Right ventricle myocardium inferior (tissue), 1 donor: Measurements from ENCODE around the gene NOP14. TPM values are rescaled to one million over a fixed set of nuclear protein-coding genes. Genes with fewer than 3 reads are reported as not detected.
"Not testable (repeated sequence)": the region's sequence is repeated elsewhere in the genome, so short reads cannot be mapped to it uniquely, and the experiment has no call there.

Source experiments
- ATAC-seq: fragments of 200-7000 bp; cut with Tn5 transposase; one replicate; pipeline ENCODE4 v1.9.1; 2020; ENCODE audit warnings: mild to moderate bottlenecking, moderate library complexity
- DNase-seq: peaks from one replicate; pipeline ENCODE4 v3.0.0; 2021; ENCODE audit errors: missing footprints
- intact Hi-C: fragments of 100-400 bp; cut with DNase I; formaldehyde crosslinking; loops from one replicate; pipeline ENCODE4 v1.11.0; 2022
- long read RNA-seq: library from polyadenylated mRNA; unstranded; transcript quantifications from one replicate; pipeline ENCODE4 v2.0.0, GENCODE V29; 2021
- total RNA-seq: library from RNA; stranded (reverse); fragmentation: NEBNext Ultra II Directional; extraction: Animal tissue kit (Norgen Biotek cat#: 25700); gene quantifications from one replicate; pipeline ENCODE4 v1.2.1, GENCODE V29; 2021
- donor health status: DM: no; HTN: yes; CAD: no; lungs with severe emphysema.

NOP14 gene
- total RNA-seq = 18.3 TPM
- long read RNA-seq, transcript NOP14-203 (18 exons, 3,538 nt) = major isoform, 5 of 7 reads
- long read RNA-seq, partial matches to known transcripts = 0 of 7 reads
- long read RNA-seq, other reads (novel, unspliced or antisense) = 1 of 7 reads

DNA sequence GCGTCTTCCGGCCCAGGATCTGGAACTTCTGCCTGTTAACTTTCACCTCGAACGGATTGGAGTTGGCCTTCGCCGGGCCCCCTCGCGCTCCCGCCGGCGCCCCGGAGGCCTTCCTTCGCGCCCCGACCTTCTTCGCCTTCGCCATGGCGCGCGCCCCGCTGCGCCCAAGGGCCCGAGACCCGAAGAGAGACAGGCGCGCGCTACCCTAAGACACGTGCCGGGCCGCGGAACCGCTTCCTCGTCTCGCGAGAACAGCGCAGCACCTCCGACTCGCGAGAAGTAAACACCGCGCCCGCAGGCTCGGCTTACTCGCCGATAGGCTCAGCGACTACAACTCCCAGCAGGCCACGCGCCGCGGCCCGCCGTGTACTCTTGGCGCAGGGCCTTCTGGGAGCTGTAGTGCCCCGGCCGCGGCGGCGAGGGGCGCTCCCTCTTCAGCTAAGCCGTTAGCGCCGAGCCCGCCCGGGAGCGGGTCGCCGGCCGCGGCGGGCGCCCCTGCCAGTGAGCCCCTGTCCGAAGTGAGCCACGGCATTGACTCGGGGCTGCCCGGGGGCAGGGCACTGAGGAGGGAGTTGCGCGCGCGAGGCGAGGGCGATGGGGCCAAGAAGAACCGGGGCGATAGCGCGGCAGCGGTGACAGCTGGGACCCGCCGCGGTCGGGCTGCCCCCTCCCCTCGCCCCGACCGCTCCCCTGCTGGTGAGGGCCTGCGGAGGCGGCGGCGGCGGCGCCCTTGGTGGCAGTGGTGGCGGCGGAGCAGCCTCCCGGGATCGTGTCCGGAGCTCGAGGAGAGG is at the start of gene NOP14, which contains the start of gene GRK4:
Gene NOP14, minus strand, starts transcription at position 232 of the 791 bp plus-strand sequence. Its CDS starts 87 bp downstream, at position 145.
Gene GRK4, plus strand, starts transcription at position 397 of the 791 bp plus-strand sequence. CDS start 500 bp downstream, outside the sequence.
- intact Hi-C loops = loop anchor here (5.0 kb wide), 2 partner anchors 201 to 546 kb away; partner anchors contain the start of genes CFAP99 and ZFYVE28
- peak; percentile 100 for DNase-seq
- peak; percentile 98 for ATAC-seq

DNA sequence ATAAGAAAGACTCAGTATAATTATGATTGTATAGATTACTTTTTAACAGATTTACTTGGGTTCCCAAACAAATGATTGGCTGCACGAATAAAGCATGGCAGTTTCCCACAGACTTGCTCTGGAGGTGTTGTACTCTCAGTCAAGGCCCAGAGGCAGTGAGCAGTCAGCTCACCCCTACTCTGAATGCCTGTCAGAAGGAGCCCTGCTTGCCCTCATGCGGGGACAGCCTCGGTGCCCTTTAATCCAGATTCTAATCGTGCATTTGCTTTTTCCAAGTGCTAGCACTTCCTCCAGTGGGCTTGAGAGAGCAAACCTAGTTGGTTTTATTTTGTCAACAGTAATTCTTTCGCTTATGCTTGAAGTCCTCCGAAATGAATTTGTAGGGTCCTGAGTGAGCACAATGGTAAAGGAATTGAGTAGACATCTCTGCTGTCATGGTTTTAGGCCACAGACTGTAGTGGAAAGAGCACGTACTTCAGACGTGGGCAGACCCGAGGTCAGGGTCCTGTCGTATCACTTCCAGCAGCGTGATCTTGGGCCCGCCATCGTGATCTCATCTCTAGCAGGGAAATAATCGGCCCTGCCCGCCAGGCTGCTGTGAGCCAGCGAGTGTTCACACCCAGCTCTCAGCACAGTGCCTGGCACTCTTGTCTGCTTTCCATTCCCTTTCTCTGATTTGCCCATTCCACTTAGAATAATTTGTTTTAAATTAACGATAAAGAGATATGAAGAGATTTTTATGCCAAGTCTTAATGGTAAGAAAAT is 48.4 kb upstream of the NOP14 start:
- ATAC-seq (no peak), DNase-seq (no peak)
- intact Hi-C loops = no loop called here

DNA sequence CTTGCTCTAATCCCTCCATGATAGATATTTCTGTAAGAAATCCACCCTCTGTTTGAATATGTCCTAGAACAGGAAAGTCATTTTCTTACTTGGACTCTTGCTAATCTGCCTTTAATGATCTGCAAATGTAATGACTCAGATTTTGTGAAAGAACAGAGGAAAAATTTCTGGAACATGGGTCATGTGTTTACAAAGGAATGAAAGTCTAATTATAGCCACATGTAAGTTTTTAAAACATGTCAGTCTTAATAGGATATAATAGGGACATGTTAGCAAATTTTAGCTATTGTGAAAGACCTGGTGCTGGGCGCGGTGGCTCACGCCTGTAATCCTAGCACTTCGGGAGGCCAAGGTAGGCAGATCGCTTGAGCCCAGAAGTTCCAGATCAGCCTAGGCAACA is 47.8 kb upstream of the NOP14 start:
- ATAC-seq (no peak), DNase-seq (no peak)
- intact Hi-C loops = no loop called here

DNA sequence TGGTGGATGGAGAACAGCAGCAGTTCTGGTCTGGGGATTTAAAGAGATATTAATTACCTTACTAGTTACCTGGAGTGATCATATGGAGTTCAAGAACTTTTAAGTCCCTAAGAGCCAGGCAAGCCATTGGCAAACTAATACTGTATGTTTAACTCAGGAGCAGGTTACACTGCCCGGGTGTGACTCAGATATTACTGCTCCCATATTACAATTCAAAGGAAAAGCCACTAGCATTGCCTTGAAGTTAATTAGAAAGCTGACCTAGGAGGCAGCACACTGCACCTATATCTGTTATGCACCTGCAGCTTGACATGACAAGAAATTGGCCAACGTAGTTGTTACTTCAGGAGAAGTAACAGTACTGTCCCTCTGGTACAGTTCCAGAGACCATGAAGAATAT is 47.4 kb upstream of the NOP14 start:
- intact Hi-C loops = no loop called here
- no peak for DNase-seq
- ATAC-seq = no peak

DNA sequence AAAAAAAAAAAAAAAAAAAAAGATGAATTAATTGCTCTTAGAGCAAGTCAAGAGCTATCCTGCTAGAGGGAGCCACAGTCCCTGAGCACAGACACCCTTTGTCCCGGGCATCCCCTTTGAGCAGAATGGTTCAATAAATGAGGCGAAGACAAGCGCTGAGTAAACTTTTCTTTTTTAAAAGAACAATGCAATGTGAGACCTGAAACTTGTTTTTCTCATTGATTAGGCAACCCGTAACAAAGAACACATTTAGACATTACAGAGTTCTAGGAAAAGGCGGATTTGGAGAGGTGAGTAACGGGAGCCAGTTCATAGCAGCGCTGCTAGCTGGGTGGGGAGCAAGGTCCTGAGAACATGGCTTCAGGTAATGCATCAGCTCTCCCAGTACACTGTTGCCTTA is 46.2 kb upstream of the NOP14 start:
- intact Hi-C loops = no loop called here
- DNase-seq (no peak), ATAC-seq (no peak)

DNA sequence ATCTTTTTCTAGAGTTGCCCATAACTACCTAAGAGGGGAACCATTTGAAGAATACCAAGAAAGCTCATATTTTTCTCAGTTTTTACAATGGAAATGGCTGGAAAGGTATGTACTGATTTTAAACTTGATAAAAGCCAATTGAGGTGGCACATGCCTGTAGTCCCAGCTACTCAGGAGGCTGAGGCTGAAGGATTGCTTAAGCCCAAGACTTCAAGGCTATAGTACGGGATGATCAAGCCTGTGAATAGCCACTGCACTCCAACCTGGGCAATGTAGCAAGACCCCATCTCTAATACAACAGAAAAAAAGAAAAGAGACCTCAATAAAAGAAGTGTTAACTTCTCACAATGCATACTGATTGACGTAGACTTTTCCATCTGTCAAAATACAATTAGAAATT is 44.5 kb upstream of the NOP14 start:
- intact Hi-C loops = no loop called here
- DNase-seq = no peak
- no peak for ATAC-seq

DNA sequence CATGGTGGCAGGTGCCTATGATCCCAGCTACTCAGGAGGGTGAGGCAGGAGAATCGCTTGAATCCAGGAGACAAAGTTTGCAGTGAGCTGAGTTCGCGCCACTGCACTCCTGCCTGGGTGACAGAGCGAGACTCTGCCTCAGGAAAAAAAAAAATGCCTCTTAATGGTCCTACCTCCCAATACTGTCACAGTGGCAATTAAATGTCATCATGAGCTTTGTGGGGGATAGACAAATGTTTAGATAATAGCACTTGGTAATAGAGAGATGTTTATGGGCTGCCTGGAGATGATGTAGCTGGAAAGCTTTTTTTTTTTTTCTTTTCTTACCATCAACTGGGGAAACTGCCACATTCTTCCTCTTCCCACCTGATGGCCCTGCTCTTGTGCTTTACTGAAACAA is 33.2 kb upstream of the NOP14 start:
- intact Hi-C loops = no loop called here
- DNase-seq (no peak), ATAC-seq (no peak)

DNA sequence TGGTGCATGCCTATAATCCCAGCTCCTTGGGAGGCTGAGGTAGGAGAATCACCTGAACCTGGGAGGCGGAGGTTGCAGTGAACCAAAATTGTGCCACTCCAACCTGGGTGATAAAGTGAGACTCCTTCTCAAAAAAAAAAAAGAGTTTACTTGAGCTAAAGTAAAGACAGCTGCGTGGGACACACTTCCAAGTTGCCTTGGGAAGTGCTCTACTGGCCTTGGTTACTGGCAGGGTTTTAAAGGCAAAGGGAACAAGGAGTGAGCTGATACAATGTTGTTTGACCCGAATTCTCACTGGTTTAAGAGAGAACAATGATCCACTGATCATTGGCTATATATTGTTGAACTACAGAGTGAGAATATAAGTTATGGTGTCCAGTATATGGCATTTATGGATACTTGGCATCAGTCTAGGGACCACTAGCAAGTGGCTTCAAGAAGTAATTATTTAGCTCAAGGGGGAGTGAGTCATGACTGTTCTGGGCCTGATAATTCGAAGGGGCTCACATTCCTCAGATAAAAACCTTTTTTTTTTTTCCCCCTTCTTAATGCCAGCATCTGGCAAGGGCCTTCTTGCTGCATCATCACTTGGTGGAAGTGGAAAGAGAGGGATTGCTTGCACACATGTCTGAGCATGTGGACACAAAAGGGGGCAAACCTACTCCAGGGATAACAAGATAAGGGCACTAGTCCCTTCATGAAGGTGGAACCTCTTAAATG is 32.5 kb upstream of the NOP14 start:
- ATAC-seq (no peak), DNase-seq (no peak)
- intact Hi-C loops = no loop called here

DNA sequence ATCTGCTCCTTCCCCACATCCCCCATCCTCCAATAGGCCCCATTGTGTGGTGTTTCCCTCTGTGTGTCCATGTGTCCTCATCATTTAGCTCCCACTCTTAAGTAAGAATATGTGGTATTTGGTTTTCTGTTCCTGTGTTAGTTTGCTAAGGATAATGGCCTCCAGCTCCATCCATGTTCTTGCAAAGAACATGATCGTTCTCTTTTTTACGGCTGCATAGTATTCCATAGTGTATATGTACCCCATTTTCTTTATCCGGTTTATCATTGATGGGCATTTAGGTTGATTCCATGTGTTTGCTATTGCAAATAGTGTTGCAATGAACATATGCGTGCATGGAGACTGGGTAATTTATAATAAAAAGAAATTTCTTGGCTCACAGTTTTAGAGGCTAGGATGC is 31.7 kb upstream of the NOP14 start:
- ATAC-seq (no peak), DNase-seq (no peak)
- intact Hi-C loops = no loop called here

DNA sequence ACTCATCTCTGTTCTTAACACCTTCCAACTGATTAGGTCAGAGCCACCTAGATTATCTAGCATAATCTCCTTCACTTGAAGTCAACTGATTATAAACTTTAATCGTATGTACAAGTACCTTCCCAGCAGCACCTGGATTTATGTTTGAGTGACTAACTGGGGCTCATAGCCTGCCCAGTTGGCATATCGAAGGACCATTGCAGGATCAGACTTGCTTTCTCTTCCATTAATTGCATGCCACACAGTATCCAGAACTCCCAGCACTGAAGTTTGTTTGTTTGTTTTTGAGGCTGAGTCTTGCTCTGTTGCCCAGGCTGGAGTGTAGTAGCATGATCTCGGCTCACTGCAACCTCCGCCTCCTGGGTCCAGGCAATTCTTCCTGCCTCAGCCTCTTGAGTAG is 28.0 kb upstream of the NOP14 start:
- ATAC-seq (no peak), DNase-seq (no peak)
- intact Hi-C loops = no loop called here

DNA sequence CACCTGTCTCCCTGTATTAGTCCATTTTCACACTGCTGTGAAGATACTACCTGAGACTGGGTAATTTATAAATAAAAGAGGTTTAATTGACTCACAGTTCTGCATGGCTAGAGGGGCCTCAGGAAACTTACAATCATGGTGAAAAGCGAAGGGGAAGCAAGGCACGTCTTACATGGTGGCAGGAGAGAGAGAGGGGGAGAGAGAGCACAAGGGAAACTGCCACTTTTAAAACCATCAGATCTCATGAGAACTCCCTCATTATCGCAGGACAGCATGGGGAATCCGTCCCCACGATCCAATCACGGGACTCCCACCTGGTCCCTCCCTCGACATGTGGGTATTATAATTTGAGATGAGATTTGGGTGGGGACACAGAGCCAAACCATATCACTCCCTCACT is 20.5 kb upstream of the NOP14 start:
- DNase-seq, ATAC-seq, intact Hi-C loops: not testable (repeated sequence)

DNA sequence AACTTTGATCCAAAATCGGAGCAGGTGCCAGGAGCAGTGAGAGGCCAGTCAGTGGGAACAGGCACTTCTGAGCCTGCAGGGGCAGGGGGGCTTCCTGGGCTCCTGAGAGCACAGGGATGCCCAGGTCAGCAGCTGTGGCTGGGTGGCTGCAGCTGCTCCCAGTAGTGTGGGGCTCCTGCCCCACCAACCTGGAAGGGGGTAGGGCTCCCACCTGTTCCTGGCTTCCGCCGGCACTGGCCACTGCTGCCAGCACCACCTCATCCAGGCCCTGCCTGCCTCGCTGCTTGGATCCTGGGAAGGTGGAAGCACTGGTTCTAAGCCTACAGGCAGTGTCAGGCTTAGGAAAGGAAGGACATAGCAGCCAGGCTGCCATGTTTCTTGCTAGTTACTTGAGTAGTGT is 18.8 kb upstream of the NOP14 start:
- DNase-seq (no peak), ATAC-seq (no peak)
- intact Hi-C loops = no loop called here

DNA sequence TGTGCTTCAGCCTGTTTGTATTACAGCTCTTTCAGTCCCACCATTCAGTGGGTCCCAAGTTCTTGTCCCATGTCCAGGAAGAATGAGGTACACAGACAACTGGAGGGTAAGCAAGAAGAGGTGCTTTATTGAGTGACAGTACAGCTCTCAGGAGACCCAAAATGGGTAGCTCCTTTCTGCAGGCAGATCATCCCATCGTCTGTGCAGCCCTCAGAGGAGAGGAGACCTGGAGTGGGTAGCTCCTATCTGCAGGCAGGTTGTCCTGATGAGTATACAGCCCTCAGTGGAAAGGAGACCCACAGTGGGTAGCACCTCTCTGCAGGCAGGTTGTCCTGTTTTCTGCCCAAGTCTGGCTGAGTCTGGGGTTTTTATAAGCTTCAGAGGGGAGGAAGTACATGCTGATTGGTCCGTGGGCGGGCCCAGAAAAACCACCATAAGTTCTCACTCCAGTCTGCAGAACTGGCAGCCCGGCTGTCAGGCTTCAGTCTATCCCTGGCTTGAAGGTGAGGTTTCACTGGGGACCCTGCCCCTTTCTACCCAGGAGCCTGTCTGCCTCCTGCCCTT is 18.1 kb upstream of the NOP14 start:
- no peak for ATAC-seq
- intact Hi-C loops = no loop called here
- no peak for DNase-seq

DNA sequence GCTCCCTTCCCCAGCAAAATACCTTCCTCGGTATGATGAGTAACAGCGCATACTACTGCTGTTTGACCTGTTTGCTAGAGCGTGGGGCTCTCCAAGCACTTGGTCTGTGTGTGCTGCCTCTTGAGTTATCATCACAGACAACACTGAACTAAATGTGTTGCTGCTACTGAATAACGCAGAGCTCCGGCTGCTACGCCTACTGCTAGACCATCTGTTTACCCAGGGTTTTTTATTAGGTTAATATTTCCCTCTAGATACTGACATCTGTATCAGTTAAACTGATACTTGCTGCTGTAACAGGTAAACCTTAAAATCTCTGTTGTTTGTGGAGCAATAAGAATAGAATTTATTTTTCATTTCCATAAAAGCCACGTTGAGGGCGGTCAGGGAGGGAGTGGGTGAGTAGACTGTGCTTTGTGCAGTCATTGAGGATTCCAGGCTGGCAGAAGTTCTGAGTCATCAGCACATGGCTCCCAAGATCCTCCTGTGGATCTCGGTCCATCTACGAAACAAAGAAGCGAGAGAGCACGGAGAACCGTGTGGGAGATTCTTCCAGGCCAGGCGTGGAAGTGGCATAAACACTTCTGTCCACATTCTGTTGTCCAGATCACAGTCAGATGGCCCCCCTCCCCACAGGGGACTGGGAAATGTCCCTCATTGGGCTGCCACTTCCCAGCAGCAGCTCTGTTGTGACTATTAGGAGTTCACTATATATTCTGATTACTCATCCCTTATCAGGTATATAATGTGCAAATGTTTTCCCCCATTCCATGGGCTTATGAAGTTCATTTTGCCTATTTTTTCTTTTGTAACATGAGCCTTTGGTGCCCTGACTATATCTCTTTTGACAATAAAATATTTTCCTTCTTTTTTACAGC is 14.2 kb upstream of the NOP14 start:
- ATAC-seq (no peak), DNase-seq (no peak)
- intact Hi-C loops = no loop called here

DNA sequence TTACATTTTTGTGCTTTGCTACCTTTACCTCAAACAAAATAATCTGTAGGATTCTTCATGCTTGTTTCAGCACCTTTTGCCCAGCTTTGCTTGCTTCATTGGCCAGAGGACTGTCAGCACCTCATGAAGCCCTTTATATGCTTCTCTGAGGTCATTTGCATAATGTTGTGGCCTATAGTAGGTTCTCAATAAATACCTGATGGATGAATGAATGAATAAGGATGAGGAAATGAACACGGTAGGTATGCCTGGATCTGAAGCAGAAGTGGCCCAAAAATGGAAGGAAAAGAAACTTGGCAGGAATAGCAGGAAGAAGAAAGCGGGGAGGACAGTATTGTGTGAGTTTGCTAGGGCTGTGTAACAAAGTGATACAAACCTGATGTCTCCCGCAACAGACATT is 8.1 kb upstream of the NOP14 start:
- ATAC-seq = no peak
- no peak for DNase-seq
- intact Hi-C loops = no loop called here

DNA sequence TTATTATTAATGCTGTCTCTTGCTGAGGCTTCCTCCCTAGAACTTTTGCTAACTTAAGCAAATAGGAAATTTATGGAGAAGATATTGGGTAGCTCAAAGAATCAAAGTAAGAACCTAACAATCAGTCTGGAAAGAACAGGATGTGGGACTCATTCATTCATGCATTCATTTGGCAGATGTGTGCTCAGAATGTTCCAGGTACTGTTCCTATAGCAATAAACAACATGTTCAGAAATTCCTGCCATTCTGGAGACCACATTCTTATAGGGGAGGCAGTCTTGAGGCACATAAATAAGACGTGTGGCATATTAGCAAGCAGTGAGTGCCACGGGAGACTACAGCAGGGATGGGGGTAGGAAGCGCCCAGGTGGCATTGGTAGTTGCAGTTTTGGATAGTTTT is 5.2 kb upstream of the NOP14 start:
- intact Hi-C loops = no loop called here
- DNase-seq (no peak), ATAC-seq (no peak)

DNA sequence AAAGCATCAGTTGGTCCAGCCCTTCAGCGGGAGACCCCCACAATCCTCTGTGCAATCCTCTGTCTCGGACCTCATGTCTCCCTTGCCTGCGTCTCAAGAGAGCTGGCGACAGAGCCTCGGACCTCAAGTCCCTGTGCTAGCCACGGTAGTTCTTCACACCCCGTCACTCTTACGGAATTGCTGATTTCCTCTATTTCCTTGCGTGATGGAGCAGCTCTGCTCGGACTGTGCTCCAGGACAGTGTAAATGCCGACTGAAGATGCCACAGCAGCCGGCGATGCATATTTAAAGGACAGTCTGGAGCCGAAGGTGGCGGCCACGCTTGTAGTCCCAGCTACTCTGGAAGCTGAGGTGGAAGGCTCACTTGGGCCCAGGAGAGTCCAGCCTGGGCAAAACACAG is 2.1 kb upstream of the NOP14 start:
- ATAC-seq (no peak), DNase-seq (no peak)
- intact Hi-C loops = no loop called here

DNA sequence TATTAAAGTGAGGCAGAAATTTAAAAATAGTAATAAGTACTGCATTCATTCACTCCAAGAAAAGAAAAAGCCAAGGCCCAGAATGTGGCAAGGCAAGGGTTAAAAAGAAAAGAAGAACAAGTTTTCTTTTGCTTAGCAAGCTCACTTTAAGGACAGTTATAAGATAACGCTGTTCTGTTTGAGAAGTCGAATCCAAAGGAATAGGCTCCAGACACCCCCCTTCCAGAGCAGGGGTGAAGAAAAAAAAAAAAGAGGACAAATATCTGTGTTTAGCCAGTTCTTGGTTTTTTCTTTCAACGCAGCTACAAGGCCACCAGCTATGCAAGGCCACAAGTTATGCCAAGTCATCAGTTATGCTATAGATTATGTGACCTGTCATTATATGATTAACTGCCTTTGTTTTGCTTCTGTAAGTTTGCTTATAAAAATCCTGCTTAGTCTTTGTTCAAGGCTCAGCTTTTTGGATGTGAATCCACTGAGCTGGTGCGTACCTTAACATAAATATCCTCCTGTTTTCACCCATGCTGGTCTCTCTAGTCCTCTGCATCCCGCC is 1.6 kb upstream of the NOP14 start:
- ATAC-seq (no peak), DNase-seq (no peak)
- intact Hi-C loops = loop anchor here (5.0 kb wide), 2 partner anchors 202 to 547 kb away; partner anchors contain the start of genes CFAP99 and ZFYVE28
